Left lobe of liver (tissue), 2 donors: ENCODE measurements around the gene HSPA14. TPM values are rescaled to one million over a fixed set of nuclear protein-coding genes. Genes with fewer than 3 reads are reported as not detected.
"Not testable (repeated sequence)": the region's sequence is repeated elsewhere in the genome, so short reads cannot be mapped to it uniquely, and the experiment has no call there.

Source experiments
- ATAC-seq: fragments of 200-7000 bp; cut with Tn5 transposase; one replicate; pipeline ENCODE4 v1.9.1; 2020; ENCODE audit warnings: mild to moderate bottlenecking, moderate library complexity
- DNase-seq: peaks from one replicate; pipeline ENCODE4 v3.0.0-alpha.2; 2020; ENCODE audit warnings: low spot score
- total RNA-seq: library from RNA; stranded (reverse); gene quantifications from one replicate; pipeline ENCODE4 v1.2.1, GENCODE V29; 2021
- donor health status: DM: no; HTN: no; CAD: no; lungs with moderate emphysema.
- donor health status: DM: no; HTN: yes; CAD: no.

The HSPA14 gene, protein sequence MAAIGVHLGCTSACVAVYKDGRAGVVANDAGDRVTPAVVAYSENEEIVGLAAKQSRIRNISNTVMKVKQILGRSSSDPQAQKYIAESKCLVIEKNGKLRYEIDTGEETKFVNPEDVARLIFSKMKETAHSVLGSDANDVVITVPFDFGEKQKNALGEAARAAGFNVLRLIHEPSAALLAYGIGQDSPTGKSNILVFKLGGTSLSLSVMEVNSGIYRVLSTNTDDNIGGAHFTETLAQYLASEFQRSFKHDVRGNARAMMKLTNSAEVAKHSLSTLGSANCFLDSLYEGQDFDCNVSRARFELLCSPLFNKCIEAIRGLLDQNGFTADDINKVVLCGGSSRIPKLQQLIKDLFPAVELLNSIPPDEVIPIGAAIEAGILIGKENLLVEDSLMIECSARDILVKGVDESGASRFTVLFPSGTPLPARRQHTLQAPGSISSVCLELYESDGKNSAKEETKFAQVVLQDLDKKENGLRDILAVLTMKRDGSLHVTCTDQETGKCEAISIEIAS
- 3.2 TPM for total RNA-seq

DNA sequence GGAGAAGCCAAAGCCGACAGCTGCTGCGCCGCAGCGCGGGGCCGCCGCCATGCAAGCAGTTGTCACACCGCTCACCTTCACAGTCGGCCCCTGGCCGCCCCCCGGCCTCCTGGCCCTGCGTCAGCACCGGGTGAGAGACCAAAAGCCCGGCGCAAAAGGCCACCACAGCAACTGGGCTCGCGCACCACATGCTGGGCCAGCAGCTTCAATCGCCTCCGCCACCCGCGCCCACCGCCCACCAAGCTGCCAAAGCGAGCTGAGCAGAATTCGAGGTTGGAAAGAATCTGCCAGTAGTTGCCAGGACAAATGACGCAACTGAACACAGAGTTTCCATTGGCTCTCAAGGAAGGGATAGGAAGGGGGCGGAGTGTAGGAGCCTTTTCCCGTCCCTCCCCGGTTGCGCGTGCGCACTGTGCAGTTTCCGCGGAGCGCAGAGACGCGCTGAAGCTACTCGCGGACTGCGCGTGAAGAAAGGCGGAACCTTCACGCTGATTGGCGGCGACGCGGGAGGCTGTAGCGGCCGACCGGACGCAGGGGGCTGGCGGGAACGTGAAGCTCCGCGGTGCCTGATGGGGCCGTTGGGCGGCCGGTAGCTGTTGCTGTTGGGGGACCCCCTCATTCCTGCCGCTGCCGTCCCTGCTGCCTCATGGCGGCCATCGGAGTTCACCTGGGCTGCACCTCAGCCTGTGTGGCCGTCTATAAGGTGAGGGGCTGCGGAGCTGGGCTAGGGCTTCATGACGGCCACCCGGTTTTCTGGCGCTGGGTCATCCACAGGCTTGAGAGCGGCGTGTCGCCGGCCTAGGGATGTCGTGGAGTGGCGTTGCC lies at the start of gene HSPA14, which contains the start of the genes CDNF and MSANTD7:
Gene HSPA14, plus strand, starts transcription at position 550 of the 825 bp plus-strand sequence. Its CDS starts 97 bp downstream, at position 647.
Gene CDNF, minus strand, starts transcription at position 281 of the 825 bp plus-strand sequence. Its CDS starts 91 bp downstream, at position 190.
Gene MSANTD7, plus strand, starts transcription at position 550 of the 825 bp plus-strand sequence. CDS start 3,979 bp downstream, outside the sequence.
- DNase-seq (peak; percentile 100), ATAC-seq (peak; percentile 95)

DNA sequence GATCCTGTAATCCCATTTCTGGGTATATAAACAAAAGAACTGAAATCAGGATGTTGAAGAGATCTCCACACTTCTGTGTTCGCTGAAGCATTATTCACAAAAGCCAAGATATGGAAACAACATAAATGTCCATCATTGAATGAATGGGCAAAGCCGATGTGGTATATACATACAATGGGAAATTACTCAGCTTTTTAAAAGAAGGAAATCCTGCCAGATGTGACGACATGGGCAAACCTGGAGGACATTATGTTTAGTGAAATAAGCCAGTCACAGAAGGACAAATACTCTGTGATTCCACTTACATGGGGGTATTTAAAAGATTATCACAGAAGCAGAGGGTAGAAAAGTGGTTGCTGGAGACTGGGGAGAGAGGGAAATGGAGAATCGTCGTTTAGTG lies 39.5 kb upstream of the HSPA14 start:
- DNase-seq (no peak), ATAC-seq (no peak)

DNA sequence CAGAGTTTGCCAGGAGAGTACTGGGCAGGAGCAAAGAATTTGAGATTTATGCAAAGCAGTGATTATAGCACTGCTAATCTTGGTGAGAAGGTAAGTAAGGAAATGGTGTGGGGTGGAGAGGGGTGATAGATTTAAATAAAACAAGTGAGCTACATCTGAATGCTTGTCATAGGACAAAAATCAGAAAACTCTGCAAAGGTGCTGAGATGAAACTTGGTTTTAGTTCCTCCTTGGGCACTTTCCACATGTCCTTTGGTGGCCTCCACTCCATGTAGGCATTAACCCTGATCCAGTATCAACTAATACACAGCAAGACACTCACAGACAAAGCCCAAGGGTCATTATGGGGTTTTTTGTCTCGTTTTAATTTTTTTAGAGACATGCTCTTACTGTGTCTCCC lies 37.7 kb upstream of the HSPA14 start:
- DNase-seq, result no peak
- no peak for ATAC-seq

DNA sequence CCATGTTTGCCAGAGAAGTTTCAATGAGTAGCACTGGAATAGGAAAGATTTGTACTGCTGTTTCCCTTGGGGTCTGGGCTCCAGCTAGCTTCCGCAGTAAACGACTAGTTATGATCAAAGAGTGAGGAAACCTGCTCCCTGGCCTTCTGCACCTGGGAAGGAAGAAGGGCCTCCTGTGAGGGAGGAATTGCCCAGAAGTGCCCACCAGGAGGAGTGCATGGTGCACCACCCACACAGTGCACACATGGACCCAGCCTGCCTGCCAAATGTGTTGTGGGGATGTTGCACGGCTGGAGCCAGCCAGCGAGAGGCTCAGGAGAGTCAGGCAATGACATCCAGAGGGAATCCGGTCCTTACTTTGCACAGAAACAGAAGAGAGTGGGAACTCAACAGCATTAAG lies 36.4 kb upstream of the HSPA14 start:
- DNase-seq (no peak), ATAC-seq (no peak)

DNA sequence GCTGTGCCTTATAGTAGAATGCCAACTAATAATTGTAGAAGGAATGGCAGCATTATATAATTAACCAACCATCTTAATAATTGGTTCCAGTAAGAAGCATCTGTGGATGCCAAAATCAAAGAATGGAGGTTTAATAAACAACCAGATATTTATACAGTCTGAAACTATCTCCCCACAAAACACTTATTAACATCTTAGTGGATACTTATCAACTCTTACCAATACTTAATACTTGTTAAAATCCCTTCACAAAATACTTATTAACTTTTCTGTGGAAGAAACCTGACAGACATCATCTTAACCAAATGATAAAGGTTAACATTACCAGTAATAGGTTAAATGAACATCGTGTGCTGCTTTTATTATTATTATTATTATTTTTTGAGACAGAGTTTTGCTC lies 34.3 kb upstream of the HSPA14 start:
- DNase-seq, result no peak
- no peak for ATAC-seq

DNA sequence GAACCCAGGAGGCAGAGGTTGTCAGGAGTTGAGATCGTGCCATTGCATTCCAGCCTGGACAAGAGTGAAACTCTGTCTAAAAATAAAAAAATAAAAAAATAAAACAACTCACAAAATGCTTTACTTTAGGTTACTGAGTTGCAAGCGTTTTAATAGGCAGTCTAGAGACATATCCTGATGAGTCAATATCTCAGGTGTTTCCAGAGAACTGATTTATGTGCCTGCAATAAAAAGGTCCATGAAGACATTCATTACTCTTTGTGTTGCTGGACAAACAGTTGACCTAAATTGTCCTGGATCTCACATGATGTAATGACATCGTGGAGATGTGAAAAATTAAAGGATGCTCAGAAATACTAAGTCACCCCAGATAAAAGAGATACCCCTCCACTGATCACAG lies 31.8 kb upstream of the HSPA14 start:
- ATAC-seq, result no peak
- no peak for DNase-seq

DNA sequence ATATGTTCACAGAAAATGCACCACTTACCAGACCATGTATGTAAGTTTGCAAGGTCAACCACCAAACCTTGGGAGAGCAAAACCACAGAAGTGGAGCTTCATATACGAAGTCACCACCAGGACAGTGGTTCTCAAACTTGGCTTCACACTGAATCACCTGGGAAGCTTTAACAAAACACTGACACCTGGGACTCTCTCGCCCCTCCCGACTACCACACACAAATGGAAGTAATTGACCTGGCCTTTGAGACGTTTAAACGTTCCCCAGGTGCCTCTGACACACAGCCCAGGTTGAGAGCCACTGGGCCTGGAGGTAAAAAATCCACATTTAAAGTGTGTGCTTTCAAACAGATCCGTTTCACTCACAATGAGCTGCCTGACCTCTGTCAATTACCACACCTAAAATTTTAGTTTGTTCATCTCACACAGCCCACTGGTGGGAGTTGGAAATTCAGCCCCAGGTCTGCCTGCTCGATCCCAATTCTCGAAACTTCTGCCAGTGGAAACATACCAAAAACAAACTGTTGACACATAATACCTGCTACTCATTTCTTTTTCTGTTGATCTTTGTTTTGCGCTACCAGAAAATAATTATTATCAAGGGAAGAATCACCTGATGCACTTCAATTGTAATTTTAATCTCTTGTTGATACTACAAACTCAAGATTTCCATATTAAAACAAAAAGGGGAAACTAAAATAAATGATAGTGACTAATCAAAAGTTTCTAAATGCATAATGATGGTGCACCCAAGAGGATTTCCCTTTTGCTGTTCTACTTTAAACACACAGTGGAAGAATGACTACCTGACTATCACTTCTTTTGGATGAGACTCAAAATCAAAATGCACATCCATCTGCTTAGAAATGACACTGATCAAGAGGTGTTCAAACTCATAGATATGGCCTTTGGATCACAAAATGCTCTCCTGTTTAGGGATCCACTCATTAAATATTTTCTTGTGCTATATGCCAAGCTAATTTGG lies 26.8 kb upstream of the HSPA14 start:
- ATAC-seq, result peak; percentile 93
- DNase-seq, result no peak

DNA sequence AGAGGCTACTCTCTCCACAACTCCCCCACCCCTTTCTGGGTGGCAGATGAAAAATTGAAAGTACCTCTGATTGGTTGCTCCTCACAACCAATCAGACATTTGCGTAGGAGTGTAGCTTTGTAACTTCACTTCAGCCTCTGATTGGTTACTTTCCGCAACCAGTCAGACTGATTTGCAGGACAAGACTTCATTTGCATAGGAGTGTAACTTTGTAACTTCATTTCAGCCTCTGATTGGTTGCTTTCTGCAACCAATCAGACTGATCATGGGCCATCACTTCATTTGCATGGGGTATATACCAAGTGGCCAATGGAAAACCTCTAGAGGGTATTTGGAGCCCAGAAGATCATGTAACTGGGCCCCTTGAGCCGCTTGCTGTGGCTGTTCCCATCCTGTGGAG lies 25.8 kb upstream of the HSPA14 start:
- DNase-seq, result no peak
- ATAC-seq, result no peak

DNA sequence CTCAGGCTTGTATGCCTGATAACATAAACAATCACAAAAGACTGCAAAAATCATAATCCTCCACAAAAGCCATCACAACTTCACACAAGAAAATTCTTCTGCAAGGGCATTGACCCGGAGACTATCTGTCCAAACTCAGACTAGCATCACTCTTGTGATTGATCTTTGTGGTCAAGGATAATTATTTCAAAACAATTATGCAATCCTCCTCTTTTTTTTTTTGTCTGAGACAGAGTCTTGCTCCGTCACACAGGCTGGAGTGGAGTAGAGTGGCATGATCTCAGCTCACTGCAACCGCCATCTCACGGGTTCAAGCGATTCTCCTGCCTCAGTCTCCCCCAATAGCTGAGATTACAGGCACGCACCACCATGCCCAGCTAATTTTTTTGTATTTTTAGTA lies 22.4 kb upstream of the HSPA14 start:
- DNase-seq (no peak), ATAC-seq (no peak)

DNA sequence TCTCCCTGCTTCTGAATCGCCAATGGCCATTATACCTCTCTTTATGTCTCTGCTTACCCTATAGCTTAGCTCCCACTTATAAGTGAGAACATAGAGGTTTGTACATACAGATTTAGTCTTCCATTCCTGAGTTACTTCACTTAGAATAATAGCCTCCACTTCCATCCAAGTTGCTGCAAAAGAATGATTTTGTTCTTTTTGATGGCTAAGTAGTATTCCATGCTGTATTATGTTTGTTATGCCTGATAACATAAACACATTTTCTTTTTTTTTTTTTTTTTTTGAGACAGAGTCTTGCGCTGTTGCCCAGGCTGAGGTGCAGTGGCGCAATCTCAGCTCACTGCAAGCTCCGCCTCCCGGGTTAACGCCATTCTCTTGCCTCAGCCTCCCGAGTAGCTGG lies 21.4 kb upstream of the HSPA14 start:
- not testable (repeated sequence) for ATAC-seq, DNase-seq

DNA sequence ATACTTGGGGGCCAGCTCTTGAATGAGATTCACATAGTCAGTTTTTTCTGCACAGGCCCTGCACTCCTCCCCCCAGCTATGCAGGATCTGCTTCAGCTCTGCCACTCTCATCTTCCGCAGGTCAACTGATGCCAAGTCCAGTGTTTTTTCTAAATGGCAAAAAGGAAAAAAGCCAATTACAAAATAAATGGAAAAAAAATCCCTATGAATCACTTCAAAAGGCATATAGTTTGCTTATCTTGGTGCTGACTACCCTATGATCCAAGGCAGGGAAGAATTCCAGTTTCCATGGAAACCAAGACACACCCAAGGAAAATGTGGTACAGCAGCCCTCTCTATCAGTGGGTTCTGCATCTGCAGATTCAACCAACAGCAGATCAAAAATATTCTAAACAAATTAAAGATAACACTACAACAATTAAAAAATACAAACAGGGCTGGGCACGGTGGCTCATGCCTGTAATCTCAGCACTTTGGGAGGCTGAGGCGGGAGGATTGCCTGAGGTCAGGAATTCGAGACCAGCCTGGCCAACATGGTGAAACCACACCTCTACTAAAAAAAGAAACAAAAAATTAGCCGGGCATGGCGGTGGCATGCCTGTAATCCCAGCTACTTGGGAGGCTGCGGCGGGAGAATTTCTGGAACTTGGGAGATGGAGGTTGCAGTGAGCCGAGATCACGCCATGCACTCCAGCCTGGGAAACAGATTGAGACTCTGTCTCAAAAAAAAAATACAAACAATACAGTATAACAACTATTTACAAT lies 17.9 kb upstream of the HSPA14 start:
- DNase-seq, result no peak
- no peak for ATAC-seq

DNA sequence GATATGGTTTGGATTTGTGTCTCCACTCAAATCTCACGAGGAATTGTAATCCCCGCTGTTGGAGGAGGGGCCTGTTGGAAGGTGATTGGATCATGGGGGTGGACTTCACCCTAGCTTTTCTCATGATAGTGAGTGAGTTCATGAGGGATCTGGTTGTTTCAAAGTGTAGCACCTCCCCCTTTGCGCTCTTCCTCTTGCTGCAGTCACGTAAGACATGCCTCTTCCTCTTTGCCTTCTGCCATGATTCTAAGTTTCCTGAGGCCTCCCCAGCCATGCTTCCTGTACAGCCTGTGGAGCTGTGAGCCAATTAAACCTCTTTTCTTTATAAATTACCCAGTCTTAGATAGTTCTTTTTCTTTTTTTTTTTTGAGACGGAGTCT lies 17.3 kb upstream of the HSPA14 start:
- DNase-seq (no peak), ATAC-seq (no peak)

DNA sequence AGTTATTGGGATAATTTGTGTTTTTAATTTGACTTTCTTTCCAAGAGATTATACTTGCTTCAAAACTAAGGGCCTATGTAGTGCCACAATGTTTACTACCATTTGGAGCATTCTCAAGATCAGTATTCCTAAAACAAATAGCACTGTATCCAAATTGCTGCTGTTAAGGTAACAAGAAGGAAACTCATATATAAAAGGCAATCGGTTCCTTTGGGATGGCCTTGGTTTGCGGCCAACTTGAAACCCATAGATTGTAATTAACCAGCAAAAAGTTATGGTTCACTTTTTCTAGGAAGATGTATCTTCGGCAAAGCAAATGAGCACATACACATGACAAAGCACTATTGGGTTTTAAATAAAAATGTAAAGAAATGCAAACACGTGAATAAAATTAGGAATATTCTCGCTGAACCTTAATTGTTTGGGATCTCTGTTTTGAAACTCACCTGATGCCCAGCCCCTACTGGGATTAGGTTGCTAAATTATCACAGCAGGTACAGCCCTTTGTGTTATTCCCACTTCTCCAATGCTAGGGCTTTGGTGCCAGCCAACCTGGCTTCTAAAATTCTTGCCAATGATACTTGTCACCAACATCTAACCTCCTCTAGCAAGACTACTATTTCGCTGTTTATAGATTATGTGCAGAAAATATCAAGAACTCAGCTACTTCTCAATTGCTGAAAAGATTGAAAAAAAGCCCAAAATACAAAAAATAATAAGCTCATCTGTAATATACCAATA lies 16.3 kb upstream of the HSPA14 start:
- no peak for DNase-seq
- no peak for ATAC-seq

DNA sequence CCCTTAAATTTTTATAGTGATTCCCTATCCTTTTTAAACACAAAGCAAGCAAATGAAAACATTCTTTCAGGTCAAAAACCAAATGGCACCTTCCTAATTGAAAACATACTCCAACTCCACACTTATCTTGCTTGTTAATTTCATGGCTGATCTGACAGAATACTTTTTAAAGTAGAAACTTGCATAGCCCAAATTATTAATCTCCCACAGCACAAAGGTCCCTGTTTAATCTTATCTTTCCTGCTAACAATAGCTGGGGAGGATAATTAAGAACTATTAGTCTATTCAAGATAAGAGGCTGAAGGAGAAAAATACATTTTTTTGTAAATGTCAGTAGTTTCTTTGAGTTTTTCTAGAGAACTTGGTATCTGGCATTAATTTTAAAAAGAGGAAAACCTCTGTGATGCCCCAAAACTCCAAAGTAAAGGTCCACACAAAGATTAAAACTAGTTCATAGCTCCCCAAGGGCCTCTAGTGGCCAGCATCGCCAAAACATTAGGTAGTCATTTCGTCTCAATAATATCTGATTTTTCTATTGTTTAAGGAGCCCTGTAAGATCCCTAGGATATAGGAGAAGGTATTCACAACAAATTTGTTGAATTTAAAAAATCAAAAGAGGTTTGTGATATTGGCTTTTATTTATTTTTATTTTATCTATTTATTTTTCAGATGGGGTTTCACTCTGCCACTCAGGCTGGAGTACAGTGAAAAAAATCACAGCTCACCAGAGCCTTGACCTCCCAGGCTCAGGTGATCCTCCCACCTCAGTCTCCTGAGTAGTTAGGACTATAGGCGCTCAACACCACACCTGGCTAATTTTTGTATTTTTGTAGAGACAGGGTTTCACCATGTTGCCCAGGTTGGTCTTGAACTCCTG lies 15.0 kb upstream of the HSPA14 start:
- DNase-seq, result no peak
- ATAC-seq, result peak; percentile 67

DNA sequence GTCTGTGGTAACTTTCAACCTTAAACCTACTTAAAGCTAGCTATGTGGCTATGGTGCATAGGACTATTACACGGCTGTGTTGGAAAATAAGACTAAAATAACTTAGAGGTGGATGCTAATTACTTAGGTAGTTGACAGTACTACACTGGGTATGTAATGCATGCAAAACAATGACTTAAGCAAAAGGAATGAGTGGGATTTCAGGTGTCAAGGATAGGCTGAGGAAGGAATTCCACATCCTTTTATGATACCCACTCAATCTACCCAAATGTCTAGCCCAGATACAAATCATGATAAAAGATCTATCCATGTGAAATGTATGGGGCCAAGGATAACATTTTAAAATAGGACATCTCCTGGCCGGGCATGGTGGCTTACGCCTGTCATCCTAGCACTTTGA lies 14.1 kb upstream of the HSPA14 start:
- no peak for ATAC-seq

DNA sequence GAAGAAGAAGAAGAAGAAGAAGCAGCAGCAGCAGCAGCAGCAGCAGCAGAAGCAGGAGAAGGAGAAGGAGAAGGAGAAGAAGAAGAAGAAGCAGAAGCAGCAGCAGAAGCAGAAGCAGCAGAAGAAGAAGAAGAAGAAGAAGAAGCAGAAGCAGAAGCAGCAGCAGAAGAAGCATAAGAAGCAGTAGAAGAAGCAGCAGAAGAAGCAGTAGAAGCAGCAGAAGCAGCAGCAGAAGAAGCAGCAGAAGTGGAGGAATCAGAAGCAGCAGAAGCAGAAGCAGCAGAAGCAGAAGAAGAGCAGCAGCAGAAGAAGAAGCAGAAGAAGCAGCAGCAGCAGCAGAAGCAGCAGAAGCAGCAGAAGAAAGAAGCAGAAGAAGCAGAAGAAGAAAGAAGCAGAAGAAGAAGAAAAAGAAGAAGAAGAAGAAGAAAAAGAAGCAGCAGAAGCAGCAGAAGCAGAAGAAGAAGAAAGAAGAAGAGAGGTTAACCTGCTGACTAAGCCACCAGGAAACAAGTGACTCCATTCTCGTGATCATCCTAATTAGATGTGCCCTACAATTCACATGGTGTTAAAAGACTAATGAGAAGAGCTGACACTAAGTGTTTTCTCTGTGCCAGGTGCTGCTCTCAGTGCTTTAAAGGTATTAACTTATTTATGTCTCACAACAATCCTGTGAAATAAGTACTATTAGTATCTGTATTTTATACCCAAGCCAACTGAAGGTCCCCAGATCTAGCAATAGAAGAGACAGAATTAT lies 11.9 kb upstream of the HSPA14 start:
- no peak for ATAC-seq
- no peak for DNase-seq

More for the DNA sequence above, 14.1 kb upstream of the HSPA14 start:
- DNase-seq, result no peak

DNA sequence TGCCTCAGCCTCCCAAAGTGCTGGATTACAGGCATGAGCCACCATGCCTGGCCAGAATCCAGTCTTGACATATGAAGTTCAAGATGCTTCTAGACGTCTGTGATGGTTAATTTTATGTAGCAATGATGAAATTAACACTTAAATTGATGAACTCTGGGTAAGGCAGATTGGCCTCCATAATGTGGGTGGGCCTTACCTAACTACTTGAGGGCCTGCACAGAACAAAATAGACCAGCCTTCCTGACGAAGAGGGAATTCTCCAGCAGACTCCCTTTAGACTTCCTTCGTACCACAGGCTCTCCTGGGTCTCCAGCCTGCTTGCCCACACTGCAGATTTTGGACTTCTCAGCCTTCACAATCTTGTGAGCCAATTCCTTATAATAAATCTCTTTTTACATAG lies 5.0 kb upstream of the HSPA14 start:
- DNase-seq (no peak), ATAC-seq (no peak)
